SHP77 treated with DMSO at 0.1 percent for 48 hours (cell line): Measurements from ENCODE around the gene ZNF420.

Experiments used
- DNase-seq: peaks from one replicate; lab custom pipeline; 2025; lab: John Stamatoyannopoulos, UW

Gene ZNF420

GRCh38 chr19:37148214-37148613 lies 70.0 kb downstream of the ZNF420 start:
- DNase-seq, result no peak

- DNase-seq, result no peak
Measured at GRCh38 chr19:37160153-37160552, 81.9 kb downstream of the ZNF420 start.

- no peak for DNase-seq
Measured at GRCh38 chr19:37165635-37166034, 87.4 kb downstream of the ZNF420 start.

- DNase-seq, result no peak
Measured at GRCh38 chr19:37172368-37173366, 94.4 kb downstream of the ZNF420 start, which contains the start of gene ZNF585A. TSS of gene ZNF585A (minus strand) at chr19:37172695. CDS start at chr19:37169910, 2,785 bp downstream.
